HFFc6 (cell line): ENCODE data around the gene USP24. TPM values are rescaled to one million over a fixed set of nuclear protein-coding genes. Genes with fewer than 3 reads are reported as not detected.

Experiments used
- DNase-seq: peaks from one replicate; pipeline ENCODE4 v3.0.0-alpha.2; 2018
- H3K27ac Mint-ChIP-seq: 2 replicates; pipeline ENCODE4 v1.8.0; 2020; ENCODE audit warnings: mild to moderate bottlenecking, mixed read lengths
- H3K27me3 Mint-ChIP-seq: 2 replicates; pipeline ENCODE4 v1.8.0; 2021; ENCODE audit warnings: mild to moderate bottlenecking, moderate library complexity, mixed read lengths; ENCODE audit not compliant: insufficient read depth
- H3K36me3 Mint-ChIP-seq: 2 replicates; pipeline ENCODE4 v1.8.0; 2021; ENCODE audit warnings: low read depth, mixed read lengths
- H3K4me1 Mint-ChIP-seq: 2 replicates; pipeline ENCODE4 v1.8.0; 2020; ENCODE audit warnings: low read depth, mixed read lengths
- H3K4me3 Mint-ChIP-seq: 2 replicates; pipeline ENCODE4 v1.8.0; 2020; ENCODE audit warnings: mild to moderate bottlenecking, moderate library complexity, mixed read lengths
- H3K9me3 Mint-ChIP-seq: 2 replicates; pipeline ENCODE4 v1.8.0; 2020; ENCODE audit warnings: mild to moderate bottlenecking, mixed read lengths
- CTCF ChIP-seq: fragments of 200-600 bp; sonication (generic); IDR thresholded peaks from 2 replicates; pipeline ENCODE4 v1.5.0; 2021; ENCODE audit warnings: antibody characterized with exemption, mild to moderate bottlenecking
- total RNA-seq, 6 experiments: library from RNA; stranded (reverse); fragmentation: NEBNext Ultra II Directional; extraction: Animal tissue kit (Norgen Biotek cat#: 25700); gene quantifications; 2 replicates in 1 of 6; 3 replicates in 5 of 6; pipeline ENCODE4 v1.2.3, GENCODE V29; 2021

USP24 gene
- total RNA-seq, 6 experiments from 2014 or later = 22.5 to 27.8 (median 25.0) TPM

- H3K27ac Mint-ChIP-seq = peak overlapping the region; percentile 45; the same call in 1 of the 2 replicates
Observed at GRCh38 chr1:55211863-55212262, 3.3 kb downstream of the USP24 start.

GRCh38 chr1:55210990-55211801 is 4.0 kb downstream of the USP24 start:
- no peak for TF ChIP-seq CTCF
- peaks cover 1% of the 10 kb centered on the region; the same call in 1 of the 2 replicates for H3K27me3 Mint-ChIP-seq
- H3K4me3 Mint-ChIP-seq = peak overlapping the region; percentile 33
- peak overlapping the region; percentile 4; the same call in 1 of the 2 replicates for H3K27ac Mint-ChIP-seq
- DNase-seq = no peak
- no peaks in the 10 kb centered on the region for H3K36me3 Mint-ChIP-seq
- no peaks in the 10 kb centered on the region for H3K9me3 Mint-ChIP-seq
- H3K4me1 Mint-ChIP-seq = peaks cover 71% of the 10 kb centered on the region

More at GRCh38 chr1:55211863-55212262, 3.3 kb downstream of the USP24 start:
- Mint-ChIP-seq H3K36me3 (no peaks in the 10 kb centered on the region), H3K9me3 (no peaks in the 10 kb centered on the region), H3K4me1 (peaks cover 74% of the 10 kb centered on the region), H3K4me3 (peak overlapping the region; percentile 35), H3K27me3 (peaks cover 1% of the 10 kb centered on the region; the same call in 1 of the 2 replicates)
- TF ChIP-seq CTCF = no peak
- no peak for DNase-seq

- H3K4me3 Mint-ChIP-seq = no peak overlapping the region
- H3K27me3 Mint-ChIP-seq = peaks cover under 1% of the 10 kb centered on the region; the same call in 1 of the 2 replicates
- H3K9me3 Mint-ChIP-seq = no peaks in the 10 kb centered on the region
- peak; percentile 23 for TF ChIP-seq CTCF
- peaks cover 83% of the 10 kb centered on the region for H3K4me1 Mint-ChIP-seq
- no peaks in the 10 kb centered on the region for H3K36me3 Mint-ChIP-seq
- H3K27ac Mint-ChIP-seq = peak overlapping the region; percentile 1; the same call in 1 of the 2 replicates
- no peak for DNase-seq
Observed at GRCh38 chr1:55209247-55209646, 5.9 kb downstream of the USP24 start.

GRCh38 chr1:55206210-55206609 is 9.0 kb downstream of the USP24 start:
- Mint-ChIP-seq H3K27ac (peak overlapping the region; percentile 1; the same call in 1 of the 2 replicates), H3K36me3 (no peaks in the 10 kb centered on the region), H3K4me3 (no peak overlapping the region), H3K27me3 (no peaks in the 10 kb centered on the region; the same call in 1 of the 2 replicates), H3K4me1 (peaks cover 66% of the 10 kb centered on the region), H3K9me3 (no peaks in the 10 kb centered on the region)
- DNase-seq = no peak
- TF ChIP-seq CTCF = no peak

DNA sequence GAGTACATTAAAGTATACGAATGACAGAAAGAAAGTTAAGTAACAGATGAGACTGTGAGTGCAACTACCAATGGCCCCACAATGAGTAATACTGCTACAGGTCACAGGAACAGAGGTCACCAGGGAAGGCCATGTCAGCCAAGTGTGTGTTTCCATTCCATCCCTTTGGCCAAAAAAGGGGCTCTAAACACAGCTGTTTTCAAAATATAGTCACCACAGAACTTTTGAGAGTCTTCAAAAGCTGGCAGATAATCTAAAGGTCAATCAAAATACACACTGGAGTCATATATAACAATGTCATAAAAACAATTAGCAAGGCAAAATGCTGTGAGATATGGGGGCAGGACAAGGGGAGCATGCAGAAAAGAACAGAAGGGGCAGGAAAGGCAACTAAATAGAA is 10.2 kb downstream of the USP24 start:
- H3K27ac Mint-ChIP-seq = peak overlapping the region; percentile 1; the same call in 1 of the 2 replicates
- no peaks in the 10 kb centered on the region; the same call in 1 of the 2 replicates for H3K27me3 Mint-ChIP-seq
- DNase-seq = no peak
- H3K36me3 Mint-ChIP-seq = no peaks in the 10 kb centered on the region
- TF ChIP-seq CTCF = no peak
- H3K9me3 Mint-ChIP-seq = no peaks in the 10 kb centered on the region
- peaks cover 60% of the 10 kb centered on the region for H3K4me1 Mint-ChIP-seq
- no peak overlapping the region for H3K4me3 Mint-ChIP-seq
